HG03060 (cell line): ENCODE measurements around the gene PTPRF.

Source experiments
- ATAC-seq: cut with Tn5 transposase; IDR thresholded peaks from one replicate; pipeline ENCODE4 v1.9.1; 2021; ENCODE audit warnings: low read depth, moderate number of reproducible peaks; ENCODE audit not compliant: unreplicated experiment

The PTPRF gene

DNA sequence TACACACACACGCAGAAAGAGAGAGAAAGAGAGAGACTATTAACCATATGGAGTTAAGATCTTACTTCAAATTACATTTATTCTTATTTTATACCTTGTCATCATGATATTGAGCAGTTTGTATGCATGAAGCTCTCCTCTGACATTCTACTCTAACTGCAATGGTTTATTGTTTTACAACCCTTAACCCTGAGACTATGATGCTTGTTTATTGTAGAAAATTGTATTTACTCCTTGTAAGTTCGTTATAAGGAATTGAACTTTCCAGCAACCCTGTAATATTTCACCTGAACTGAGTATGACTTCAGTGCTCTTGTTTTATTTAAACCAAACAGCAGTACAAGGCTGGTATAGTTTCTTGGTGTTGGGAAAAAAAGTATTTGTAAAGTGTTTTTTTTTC is 18.6 kb upstream of the PTPRF start:
- no peak for ATAC-seq

GRCh38 chr1:43512681-43513080 is 18.0 kb upstream of the PTPRF start:
- no peak for ATAC-seq

- ATAC-seq: no peak
Observed at GRCh38 chr1:43513471-43514173, 17.1 kb upstream of the PTPRF start.

- no peak for ATAC-seq
Observed at GRCh38 chr1:43518935-43519686, 11.6 kb upstream of the PTPRF start.

DNA sequence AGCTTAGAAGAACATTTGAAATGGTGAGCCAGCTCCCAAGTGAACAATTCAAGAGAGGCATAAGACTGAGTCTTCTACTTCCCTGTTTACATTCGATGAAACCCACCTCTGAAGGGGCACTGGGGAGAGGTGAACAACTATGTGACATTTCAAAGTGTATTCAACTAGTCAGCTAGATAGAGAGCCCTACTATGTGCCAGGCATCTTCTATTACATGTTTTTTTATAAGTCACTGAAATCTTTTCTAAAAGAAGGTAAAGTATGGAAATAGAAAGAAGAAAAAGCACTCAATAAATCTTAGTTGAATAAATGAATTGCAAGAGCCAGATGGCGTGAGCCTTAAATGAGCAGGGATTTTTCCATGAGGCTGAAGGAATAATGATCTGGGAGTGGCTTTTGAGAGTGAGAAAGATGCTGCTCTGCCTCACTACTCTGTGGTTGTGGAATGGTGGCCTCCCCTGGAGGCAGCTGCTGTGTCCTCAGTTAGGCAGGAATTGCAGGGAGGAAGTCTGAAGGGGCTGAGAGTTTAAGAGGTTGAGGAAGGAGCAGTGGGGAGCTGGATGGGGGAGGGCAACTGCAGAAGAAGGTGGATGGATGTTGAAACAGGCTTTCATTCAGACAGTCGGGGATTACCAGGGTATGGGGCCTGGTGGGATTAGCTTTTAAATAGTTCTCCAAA is 10.4 kb upstream of the PTPRF start:
- no peak for ATAC-seq

DNA sequence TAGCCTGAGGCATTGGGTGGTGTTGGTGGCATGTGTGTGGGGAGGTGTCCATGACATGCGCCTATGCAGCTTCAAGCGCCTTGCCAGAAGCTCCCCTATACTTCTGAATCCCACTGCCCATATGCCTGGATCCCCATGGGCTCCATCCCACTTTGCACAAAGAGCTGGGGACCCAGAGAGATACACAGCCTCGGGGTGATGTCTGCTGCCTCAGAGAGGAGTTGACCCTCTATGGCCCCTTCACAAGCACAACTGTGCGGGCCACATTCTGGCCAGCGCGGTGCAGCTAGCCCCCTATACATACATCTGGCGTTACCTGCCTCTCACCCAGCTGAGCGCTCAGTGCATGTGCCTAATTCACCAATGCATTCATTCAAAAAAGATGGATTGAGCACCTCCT is 9.6 kb upstream of the PTPRF start:
- no peak for ATAC-seq

DNA sequence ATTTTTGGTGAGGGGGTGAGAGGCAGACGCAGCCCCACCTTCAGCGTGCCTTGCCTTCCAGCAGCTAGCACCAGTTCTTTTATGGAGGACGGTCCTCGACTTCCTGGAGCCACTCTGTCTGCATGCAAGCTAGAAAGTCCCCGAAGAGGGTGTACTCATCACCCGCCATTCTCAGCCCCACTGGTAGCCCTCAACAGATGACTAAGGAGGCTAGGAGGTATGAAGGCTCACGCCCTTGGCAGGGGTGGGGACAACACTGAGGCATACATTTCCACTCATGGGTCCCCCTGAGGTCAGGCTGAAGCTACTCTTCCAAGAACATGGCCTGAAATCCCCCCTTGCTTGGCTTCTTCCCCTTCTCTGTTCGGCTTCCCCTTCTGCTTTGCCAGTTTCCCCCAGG is 8.9 kb upstream of the PTPRF start:
- ATAC-seq: no peak

DNA sequence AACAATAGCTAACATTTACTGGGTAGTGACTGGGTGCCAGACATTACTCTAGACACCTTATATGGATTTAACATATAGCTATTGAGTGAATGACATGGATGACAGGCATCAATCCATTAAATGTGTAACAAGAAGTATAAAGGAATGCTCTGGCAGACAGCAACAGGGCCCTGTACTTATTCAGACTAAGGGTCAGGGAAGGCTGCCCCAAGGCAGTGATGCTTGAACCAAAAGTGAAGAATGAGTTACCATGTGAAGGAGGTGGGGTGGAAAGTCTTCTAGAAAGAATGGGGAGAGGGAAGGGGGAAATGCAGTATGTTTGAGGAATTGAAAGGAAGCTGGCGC is 8.3 kb upstream of the PTPRF start:
- no peak for ATAC-seq

GRCh38 chr1:43522776-43523480 is 7.8 kb upstream of the PTPRF start:
- no peak for ATAC-seq

- no peak for ATAC-seq
Observed at GRCh38 chr1:43524804-43525203, 5.9 kb upstream of the PTPRF start.

- no peak for ATAC-seq
Observed at GRCh38 chr1:43526002-43526401, 4.7 kb upstream of the PTPRF start.

GRCh38 chr1:43527111-43527878 is 3.4 kb upstream of the PTPRF start:
- ATAC-seq: no peak

DNA sequence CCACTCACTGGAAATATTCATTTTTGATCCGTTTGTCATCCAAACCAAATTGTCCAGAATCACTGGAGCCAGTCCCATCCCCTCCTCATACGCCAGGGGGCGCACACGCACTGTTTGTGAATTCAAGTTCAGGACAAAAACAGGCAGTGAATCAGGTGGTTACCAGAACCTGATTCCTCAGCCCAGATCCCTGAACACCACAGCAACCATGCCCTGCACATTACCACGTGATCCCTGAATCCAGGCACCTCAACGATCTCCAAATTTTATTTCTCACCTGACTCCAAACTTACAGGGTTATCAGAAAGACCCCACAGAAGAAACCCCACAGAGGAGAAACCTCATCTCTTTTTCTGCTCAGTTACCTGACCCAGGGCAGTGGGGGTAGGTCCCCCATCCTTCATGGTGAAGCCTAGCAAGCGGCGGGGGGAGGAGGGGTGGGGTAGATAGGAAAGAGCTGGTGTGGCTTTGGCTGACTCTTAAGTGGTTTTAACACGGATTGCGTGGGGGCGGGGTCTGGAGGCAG is 1.4 kb upstream of the PTPRF start:
- no peak for ATAC-seq

DNA sequence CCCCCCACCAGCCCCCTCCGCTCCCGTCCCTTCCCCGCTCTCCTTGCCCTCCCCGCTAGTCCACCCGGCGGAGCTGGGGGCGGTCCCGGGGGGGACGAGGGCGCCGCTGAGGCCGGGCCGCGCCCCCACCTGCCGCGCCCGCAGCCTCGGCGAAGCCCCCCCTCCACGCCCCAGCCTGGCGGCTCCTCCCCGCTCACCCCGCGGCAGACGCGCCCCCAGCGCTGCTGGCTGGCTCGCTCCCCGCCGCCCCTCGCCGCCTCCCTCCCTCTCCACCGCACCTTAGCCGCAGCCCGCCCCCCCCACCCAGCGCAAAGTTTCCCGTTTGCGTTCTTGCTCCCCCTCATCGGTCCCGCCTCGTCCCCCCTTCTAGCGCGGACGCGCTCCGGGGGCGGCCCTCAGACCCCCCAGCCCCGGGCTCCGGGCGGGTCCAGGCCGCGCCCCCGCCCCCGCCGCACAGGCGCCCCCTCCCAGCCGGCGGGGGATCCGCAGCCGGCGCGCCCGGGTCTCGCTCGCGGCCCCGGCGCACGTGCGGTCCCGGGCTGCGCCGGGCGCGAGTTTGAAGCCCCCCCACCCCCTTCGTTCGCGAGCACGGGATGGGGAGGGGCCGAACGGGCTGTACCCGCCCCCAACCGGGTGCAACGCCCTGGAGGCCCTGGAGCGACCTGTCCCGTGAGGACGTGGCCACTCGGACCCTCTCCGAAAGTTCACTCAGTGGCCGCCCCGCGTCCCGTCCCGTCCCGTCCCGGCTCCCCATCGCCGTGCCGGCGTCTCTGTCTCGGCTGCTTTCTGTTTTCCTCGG is 623 bp downstream of the PTPRF start:
- ATAC-seq: no peak

DNA sequence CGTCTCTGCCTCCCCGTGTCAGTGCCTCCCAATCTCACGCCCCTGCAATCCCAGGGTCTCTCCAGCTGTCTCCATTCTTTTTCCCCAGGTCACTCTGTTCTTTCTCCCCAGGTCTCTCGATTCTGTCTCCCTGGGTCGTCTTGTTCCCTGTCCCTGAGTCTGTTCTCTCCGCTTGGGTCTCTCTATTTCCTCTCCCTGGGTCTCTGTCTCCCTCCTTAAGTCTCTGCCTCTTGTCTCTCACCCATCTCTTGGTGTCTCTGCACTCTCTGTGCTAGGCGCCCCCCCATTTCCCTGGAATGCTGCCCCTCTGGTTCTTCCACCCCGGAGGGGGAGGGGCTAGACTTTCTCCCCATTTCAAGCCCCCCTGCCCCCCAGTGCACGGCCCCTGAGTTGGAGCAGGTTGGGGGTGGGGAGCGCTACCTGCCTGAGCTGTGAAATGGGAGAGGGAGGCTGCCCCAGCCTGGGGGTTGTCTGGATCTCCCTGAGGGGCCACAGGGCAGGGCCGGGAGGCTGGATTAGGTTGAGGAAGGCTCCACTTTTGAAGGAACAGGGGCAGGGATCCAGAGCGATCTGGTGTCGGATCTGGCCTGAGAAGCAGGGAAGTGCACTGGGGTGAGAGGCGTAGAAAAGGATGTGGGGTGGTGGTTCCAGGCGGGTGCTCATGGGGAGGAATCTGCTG is 1.4 kb downstream of the PTPRF start:
- ATAC-seq: no peak

- no peak for ATAC-seq
Observed at GRCh38 chr1:43532716-43533115, 2.0 kb downstream of the PTPRF start.

GRCh38 chr1:43533584-43533983 is 2.9 kb downstream of the PTPRF start:
- ATAC-seq: no peak

DNA sequence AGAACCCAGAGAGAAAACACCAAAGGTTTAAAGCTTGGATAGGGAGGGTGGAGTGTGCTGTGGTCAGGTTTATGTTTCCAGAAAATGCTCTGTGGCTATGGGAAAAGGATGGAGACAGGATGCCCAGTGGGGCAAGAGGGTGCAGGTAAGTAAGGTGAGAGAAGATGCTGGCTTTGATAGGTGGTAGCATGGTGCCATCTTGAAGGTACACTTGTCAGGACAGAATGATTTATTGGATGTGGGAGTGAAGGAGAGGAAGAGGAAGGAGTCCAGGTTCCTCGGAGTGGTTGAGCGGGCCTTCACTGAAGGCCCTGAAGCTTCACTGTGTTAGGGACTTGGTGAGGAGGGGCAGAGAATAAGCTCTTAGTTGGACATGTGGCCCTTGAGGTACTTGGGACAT is 3.6 kb downstream of the PTPRF start:
- ATAC-seq: no peak
